GM19324 (cell line): ENCODE results near the gene DDT.
"Not testable (repeated sequence)": the region's sequence is repeated elsewhere in the genome, so short reads cannot be mapped to it uniquely, and the experiment has no call there.

Experiments used
- ATAC-seq: cut with Tn5 transposase; IDR thresholded peaks from one replicate; pipeline ENCODE4 v1.9.1; 2021; ENCODE audit warnings: mild to moderate bottlenecking, moderate library complexity; ENCODE audit not compliant: unreplicated experiment, low FRiP score

DDT gene

GRCh38 chr22:23954193-23954990 is 19.8 kb downstream of the DDT start:
- ATAC-seq = not testable (repeated sequence)

GRCh38 chr22:23953485-23953884 is 20.8 kb downstream of the DDT start:
- ATAC-seq = not testable (repeated sequence)

DNA sequence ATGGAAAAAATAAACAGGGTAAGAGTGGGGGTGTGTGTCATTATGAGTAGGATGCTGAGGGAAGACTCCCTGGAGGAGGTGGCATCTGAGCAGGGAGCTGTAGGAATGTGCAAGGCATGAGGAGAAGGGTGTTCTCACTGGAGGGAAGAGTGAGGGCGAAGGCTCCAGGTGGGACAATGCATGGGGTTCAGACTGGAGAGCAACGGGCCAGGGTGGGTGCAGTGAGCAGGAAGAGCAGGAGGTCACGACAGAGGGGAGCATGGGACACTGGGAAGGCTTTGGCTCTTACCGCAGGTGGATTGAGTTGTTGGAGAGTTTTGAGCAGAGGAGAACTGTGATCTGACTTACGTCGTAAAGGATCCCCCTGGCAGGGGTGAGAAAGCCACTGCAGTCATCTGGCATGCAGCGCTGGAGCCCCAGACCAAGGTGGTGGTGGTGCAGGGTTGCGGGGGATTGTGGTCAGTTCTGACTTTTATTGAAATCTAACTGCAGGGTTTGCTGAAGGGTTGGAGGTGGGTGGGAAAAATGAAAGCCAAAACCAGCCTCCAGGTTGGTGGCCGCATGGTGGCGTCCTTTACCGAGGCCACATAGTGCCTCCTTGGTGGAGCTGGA is 21.3 kb downstream of the DDT start:
- ATAC-seq = not testable (repeated sequence)

DNA sequence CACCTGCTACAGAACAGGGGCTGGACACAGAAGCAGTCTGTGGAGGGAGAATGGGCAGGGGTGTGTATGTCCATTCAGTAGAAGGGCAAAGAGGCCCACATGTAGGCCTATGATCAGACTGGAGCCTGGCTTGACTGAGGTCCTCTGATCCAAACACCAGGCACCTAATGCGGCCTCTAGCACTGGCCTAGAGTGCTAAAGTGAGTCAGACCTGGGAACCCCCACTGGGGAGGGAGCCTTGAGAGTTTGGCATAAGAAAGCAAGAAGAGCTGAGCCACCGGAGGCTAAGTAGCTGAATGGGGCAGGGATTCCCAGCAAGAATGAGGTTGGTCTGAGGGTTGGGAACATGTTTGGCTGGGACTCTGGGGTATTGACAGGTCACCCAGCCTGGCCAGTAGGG is 22.9 kb downstream of the DDT start:
- not testable (repeated sequence) for ATAC-seq

DNA sequence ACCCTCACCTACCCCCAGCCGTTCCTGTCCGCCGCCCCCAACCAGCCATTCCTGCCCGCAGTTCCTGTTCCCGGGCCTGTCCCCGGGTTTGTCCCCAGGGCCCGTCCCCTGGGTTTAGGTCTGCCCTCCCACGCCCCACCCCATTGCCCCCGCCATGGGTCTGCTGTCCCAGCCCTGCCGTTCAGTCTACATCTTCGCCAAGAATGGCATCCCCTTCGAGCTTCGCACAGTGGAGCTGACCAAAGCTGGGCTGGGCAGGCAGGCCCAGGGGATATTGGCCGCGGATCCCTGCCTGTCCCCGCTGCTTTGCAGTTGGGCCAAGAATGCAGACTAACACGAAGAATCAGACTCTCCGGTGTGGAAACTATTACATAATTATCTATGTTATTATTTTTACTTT is 24.5 kb downstream of the DDT start:
- ATAC-seq = not testable (repeated sequence)

GRCh38 chr22:23947391-23947790 is 26.9 kb downstream of the DDT start:
- not testable (repeated sequence) for ATAC-seq

- not testable (repeated sequence) for ATAC-seq
Observed at GRCh38 chr22:23940166-23940565, 34.1 kb downstream of the DDT start.

GRCh38 chr22:23939017-23939357 is 35.3 kb downstream of the DDT start:
- no peak for ATAC-seq

DNA sequence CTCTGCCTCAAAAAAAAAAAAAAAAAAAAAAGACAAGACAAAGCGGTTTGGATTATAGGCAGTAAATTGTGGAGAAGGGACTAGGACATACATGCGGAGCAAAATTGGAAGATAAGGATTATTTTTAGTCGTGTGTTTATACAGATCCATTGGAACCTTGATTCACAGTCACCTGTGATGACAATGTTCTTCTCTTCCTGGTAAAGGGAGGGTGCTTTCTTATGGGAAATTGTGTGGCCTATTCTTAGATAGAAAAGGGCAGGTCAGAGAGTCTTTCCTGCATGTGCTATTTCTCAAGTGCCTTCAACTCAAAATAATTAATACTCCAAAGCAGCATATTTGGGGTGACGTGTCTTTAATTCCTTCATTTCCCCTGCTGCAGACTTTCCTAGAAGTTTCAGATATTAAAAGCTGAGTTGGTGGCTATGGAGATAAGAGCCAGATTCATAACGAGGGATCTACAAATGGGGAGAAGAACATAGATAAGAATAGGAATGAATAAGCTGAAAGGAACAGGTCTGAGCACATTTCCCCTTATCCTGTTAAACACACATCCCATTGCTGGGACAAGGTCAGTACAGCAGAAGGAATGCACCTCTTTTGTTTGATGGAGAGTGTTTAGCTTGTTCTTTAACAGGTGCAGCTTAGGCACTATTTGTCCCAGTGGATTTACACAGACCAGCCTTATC is 35.8 kb downstream of the DDT start:
- no peak for ATAC-seq

DNA sequence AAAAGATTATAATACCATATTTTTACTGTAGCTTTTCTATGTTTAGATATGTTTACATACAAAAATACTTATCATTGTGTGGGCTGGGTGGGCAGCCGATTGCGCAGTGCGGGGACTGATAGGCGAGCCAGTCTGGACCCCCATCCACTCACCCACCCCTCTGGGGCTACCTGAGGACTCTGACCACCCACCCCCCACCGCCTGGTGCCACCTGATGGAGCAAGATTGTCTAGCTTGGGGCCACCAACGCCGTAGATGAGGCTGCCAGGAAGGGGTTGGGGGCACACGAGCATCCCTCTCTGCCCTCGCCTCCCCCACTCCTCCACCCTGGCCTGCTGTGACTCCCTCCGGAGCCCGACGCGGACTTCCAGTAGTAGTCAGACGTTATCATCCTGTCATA is 47.7 kb downstream of the DDT start:
- ATAC-seq = no peak

DNA sequence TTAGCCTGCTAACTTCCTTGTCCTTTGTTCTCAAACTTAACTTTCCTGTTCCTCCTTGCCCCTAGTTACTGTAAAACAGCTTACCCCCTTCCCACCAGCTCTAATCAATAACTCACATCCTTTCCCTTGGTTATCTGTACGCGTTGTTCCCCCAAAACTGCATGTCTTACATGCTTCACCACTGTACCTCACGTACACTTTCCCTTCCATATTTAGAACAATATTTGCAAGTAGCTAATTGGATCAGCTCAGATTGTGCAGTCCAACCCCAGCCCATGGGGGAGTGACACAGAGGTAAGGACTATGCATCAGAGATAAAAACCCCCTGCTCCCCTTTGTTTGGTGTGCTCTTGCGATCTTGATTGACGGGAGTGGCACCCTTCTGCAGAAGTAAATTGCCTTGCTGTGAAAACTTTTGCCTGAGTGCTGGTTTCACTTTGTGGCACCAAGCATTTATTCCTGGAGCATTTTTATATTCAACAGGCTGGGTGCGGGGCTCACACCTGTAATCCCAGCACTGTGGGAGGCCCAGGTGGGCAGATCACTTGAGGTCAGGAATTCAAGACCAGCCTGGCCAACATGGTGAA is 49.1 kb downstream of the DDT start:
- no peak for ATAC-seq

DNA sequence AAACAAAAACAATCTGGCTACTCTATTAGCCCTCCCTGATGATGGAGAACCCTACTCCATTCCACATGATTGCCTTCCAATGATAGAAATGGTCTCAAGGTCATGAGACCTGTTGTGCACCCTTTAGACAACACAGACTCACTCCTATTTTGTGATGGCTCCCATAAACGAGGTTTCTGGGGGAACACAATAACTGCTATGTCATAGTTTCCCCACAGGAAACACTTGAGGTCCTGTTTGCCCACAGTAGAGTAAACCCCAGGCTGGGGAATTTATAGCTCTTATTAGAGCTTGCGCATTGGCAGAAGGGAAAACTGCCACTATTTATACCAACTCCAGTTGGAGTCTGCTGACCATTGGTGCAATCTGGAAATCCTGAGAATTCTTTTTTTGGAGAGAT is 51.3 kb downstream of the DDT start:
- no peak for ATAC-seq

GRCh38 chr22:23921586-23922201 is 52.5 kb downstream of the DDT start:
- not testable (repeated sequence) for ATAC-seq
